ENCODE data around the gene RNF157.

GRCh38 chr17:76265624-76266243, 25.4 kb upstream of the RNF157 start:
- no peak for TF ChIP-seq CTCF (IDR thresholded peaks at IDR 0.05)
- no peak for TF ChIP-seq POLR2A (IDR thresholded peaks at IDR 0.05)
